ENCODE data around the gene MPST. TPM values are rescaled to one million over a fixed set of nuclear protein-coding genes. Genes with fewer than 3 reads are reported as not detected.

MPST gene
- polyA plus RNA-seq, 1 donor (not counting 4 experiments of a cell fraction or from before 2014, with no cell fraction given), result 23.5 TPM

DNA sequence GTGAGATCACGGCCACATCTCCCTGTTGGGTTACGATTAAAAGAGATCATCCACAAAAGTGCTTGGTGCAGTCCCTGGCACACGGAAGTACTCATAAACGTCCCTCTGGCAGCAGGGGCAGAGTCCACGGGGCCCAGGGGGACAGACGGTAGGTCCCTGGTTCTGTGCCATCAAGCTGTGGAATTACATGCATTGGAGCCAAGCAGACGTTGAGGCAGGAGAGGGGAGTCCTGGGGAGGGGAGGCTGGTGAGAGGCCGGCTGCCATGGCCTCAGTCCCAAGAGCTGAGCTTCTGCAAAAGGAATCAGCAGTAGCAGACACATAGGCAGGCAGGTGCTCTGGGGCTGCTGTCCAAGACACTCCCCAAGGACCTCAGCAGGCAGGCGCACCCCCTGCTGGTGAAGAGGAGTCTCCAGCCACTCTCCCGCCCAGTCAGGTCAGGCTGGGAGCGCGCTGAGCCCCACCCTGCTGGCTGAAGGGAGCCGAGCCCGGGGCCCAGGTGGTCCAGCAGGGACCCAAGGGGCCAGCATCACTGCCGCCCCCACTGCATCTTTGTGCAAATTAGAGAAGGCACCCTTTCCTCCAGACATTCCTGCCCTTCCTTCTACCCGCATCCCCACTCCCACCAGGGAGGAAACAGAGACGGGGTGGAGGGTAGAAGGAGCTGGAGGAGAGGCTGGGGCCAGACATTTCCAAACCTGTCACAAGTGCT lies 24.4 kb downstream of the MPST start:
- no peak overlapping the region for H3K9ac ChIP-seq (ENCODE audit: control insufficient read depth, extremely low read depth, insufficient read depth, low read length)
- no peaks in the 10 kb centered on the region for H3K9me3 ChIP-seq (ENCODE audit: control insufficient read depth, low read depth, low read length)
- H3K36me3 ChIP-seq (ENCODE audit: control insufficient read depth in 2 of 2, extremely low read depth in 1 of 2, insufficient read depth in 2 of 2, low read length in 2 of 2), result no peaks in the 10 kb centered on the region
- FAIRE-seq (no peak), DNase-seq (ENCODE audit: low read depth, low spot score) (no peak)
- no peaks in the 10 kb centered on the region for H3K27me3 ChIP-seq (ENCODE audit: control insufficient read depth, extremely low read depth, insufficient read depth, low read length)
- no peak overlapping the region for H3K4me3 ChIP-seq (ENCODE audit: control insufficient read depth in 2 of 3, extremely low read depth in 1 of 3, insufficient read depth in 2 of 3, low read depth in 1 of 3, low read length in 3 of 3)
- H3K27ac ChIP-seq (ENCODE audit: control insufficient read depth, insufficient read depth, low read length), result no peak overlapping the region
- no peaks in the 10 kb centered on the region for H3K79me2 ChIP-seq (ENCODE audit: control insufficient read depth, insufficient read depth, low read length)
- H3K4me2 ChIP-seq (ENCODE audit: control insufficient read depth, extremely low read depth, insufficient read depth, low read depth, low read length), result no peak overlapping the region
- no peaks in the 10 kb centered on the region for H3K9me1 ChIP-seq (ENCODE audit: control insufficient read depth, extremely low read depth, insufficient read depth, low read length)
- H2AFZ ChIP-seq (ENCODE audit: control insufficient read depth, low read length), result no peak overlapping the region
- dilution Hi-C loops (cut with MboI; ENCODE audit: extremely low pct_ligation_motif_present, low sequenced_read_pairs), result no loop called here
- no peaks in the 10 kb centered on the region for H4K20me1 ChIP-seq (ENCODE audit: control insufficient read depth, extremely low read depth, insufficient read depth, low read length)
- TF ChIP-seq, protein P1, sequence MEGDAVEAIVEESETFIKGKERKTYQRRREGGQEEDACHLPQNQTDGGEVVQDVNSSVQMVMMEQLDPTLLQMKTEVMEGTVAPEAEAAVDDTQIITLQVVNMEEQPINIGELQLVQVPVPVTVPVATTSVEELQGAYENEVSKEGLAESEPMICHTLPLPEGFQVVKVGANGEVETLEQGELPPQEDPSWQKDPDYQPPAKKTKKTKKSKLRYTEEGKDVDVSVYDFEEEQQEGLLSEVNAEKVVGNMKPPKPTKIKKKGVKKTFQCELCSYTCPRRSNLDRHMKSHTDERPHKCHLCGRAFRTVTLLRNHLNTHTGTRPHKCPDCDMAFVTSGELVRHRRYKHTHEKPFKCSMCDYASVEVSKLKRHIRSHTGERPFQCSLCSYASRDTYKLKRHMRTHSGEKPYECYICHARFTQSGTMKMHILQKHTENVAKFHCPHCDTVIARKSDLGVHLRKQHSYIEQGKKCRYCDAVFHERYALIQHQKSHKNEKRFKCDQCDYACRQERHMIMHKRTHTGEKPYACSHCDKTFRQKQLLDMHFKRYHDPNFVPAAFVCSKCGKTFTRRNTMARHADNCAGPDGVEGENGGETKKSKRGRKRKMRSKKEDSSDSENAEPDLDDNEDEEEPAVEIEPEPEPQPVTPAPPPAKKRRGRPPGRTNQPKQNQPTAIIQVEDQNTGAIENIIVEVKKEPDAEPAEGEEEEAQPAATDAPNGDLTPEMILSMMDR (optimal IDR thresholded peaks at IDR 0.05 in 1 of 3, IDR thresholded peaks at IDR 0.05 in 1 of 3, conservative IDR thresholded peaks at IDR 0.05 in 1 of 3; ENCODE audit: extremely low read depth in 1 of 3, insufficient read depth in 2 of 3, low read length in 3 of 3), result peak; percentile 81 to 96 (median 96)
- TF ChIP-seq EZH2 (IDR thresholded peaks at IDR 0.05; ENCODE audit: low read length), result no peak
- H3K4me1 ChIP-seq (ENCODE audit: control insufficient read depth, extremely low read depth, insufficient read depth, low read length), result peaks cover 8% of the 10 kb centered on the region

DNA sequence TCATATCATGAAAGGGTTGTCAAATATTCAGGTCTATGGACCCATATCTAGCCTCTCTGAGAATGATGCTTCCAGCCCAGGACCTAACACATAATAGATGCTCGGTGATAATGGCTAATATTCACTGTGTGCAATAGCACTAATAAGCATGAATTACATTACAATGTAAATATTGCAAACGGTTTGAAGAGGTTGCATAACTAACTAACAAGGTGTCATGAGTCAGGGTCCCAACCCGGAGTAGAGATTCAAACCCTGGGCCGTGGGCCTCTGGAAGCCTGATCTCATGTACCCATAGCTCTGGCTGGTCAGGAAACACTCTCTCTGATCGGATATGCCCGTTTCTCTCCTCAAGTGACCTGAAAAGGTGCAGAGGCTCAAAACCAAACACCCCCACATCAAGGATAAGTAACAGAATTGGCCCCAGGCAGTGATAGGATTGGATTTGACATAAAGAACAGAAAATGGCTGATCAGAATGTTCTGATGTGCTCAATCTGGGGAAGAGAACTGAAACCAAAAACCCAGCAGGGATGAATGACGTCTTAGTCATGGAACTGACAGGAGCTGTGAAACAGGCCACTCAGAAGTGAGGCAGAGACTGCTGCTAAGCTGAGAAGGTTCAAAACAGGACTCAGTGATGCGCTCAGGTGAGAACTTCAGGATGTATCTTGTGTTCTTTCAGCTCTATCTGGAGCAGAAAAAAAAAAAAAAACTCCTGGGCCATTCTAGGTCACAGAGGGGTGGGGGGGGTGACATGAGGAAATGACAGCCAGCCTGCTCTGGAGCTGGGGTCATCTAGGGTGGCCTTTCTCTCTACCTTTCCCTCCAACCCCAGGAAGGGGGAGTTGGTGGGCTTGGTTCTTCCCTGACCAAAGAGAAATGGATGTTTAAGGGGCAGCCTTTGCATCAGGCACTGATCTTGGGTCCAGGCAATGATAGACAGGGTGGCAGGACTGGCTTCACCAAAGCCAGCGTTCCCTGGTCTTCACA lies 25.4 kb downstream of the MPST start:
- Histone ChIP-seq H3K9me1 (ENCODE audit: control insufficient read depth, extremely low read depth, insufficient read depth, low read length) (no peaks in the 10 kb centered on the region), H3K27ac (ENCODE audit: control insufficient read depth, insufficient read depth, low read length) (no peak overlapping the region), H3K36me3 (ENCODE audit: control insufficient read depth in 2 of 2, extremely low read depth in 1 of 2, insufficient read depth in 2 of 2, low read length in 2 of 2) (no peaks in the 10 kb centered on the region), H3K4me3 (ENCODE audit: control insufficient read depth in 2 of 3, extremely low read depth in 1 of 3, insufficient read depth in 2 of 3, low read depth in 1 of 3, low read length in 3 of 3) (no peak overlapping the region), H3K27me3 (ENCODE audit: control insufficient read depth, extremely low read depth, insufficient read depth, low read length) (no peaks in the 10 kb centered on the region), H3K4me2 (ENCODE audit: control insufficient read depth, extremely low read depth, insufficient read depth, low read depth, low read length) (no peak overlapping the region), H4K20me1 (ENCODE audit: control insufficient read depth, extremely low read depth, insufficient read depth, low read length) (no peaks in the 10 kb centered on the region), H3K79me2 (ENCODE audit: control insufficient read depth, insufficient read depth, low read length) (no peaks in the 10 kb centered on the region), H3K9me3 (ENCODE audit: control insufficient read depth, low read depth, low read length) (no peaks in the 10 kb centered on the region), H2AFZ (ENCODE audit: control insufficient read depth, low read length) (no peak overlapping the region), H3K4me1 (ENCODE audit: control insufficient read depth, extremely low read depth, insufficient read depth, low read length) (peaks cover 8% of the 10 kb centered on the region), H3K9ac (ENCODE audit: control insufficient read depth, extremely low read depth, insufficient read depth, low read length) (no peak overlapping the region)
- DNase-seq (ENCODE audit: low read depth, low spot score) (no peak), FAIRE-seq (peak; percentile 58)
- no peak for TF ChIP-seq EZH2 (IDR thresholded peaks at IDR 0.05; ENCODE audit: low read length)
- TF ChIP-seq, protein P1 (optimal IDR thresholded peaks at IDR 0.05 in 1 of 3, IDR thresholded peaks at IDR 0.05 in 1 of 3, conservative IDR thresholded peaks at IDR 0.05 in 1 of 3; ENCODE audit: extremely low read depth in 1 of 3, insufficient read depth in 2 of 3, low read length in 3 of 3), result no peak
- dilution Hi-C loops (cut with MboI; ENCODE audit: extremely low pct_ligation_motif_present, low sequenced_read_pairs), result no loop called here

Data from keratinocyte (primary cell).